Naive thymus-derived CD8-positive, alpha-beta T cell (primary cell): ENCODE measurements around the gene LRMDA. TPM values are rescaled to one million over a fixed set of nuclear protein-coding genes. Genes with fewer than 3 reads are reported as not detected.

Experiments
- ATAC-seq, 2 donors: fragments of 150-1000 bp; cut with Tn5 transposase in 1 of 2; sonication (Bioruptor Pico), chemical (Tn5 transposase) in 1 of 2; 1 replicate in 1 of 2; 2 replicates in 1 of 2; pipeline ENCODE4 v1.10.0; 2021; ENCODE audit warnings: mild to moderate bottlenecking in 2 of 2, moderate library complexity in 2 of 2
- POLR2A ChIA-PET: fragments of 350-600 bp; sonication (Branson Sonifier 250); formaldehyde crosslinking; loops from one replicate; lab custom pipeline; 2021; ENCODE audit warnings: antibody characterized with exemption; lab: Charles Lee
- DNase-seq, 10 donors: peaks; one replicate each; pipeline versions ENCODE4 v3.0.0 to v3.0.0-alpha.2; 2020 to 2022
- H3K27ac Mint-ChIP-seq, 10 donors: one replicate each; pipeline ENCODE4 v1.8.0; 2020 to 2022; ENCODE audit warnings: mild to moderate bottlenecking in 10 of 10, mixed read lengths in 10 of 10, moderate library complexity in 4 of 10, inconsistent platforms in 1 of 10
- H3K27me3 Mint-ChIP-seq, 5 donors: one replicate each; pipeline ENCODE4 v1.8.0; 2021 to 2022; ENCODE audit warnings: mixed read lengths in 5 of 5
- H3K36me3 Mint-ChIP-seq, 3 donors: one replicate each; pipeline ENCODE4 v1.8.0; 2020 to 2022; ENCODE audit warnings: mixed read lengths in 3 of 3, mild to moderate bottlenecking in 2 of 3, inconsistent platforms in 1 of 3
- H3K4me1 Mint-ChIP-seq, 4 donors: one replicate each; pipeline ENCODE4 v1.8.0; 2021 to 2022; ENCODE audit warnings: mixed read lengths in 4 of 4
- H3K4me3 Mint-ChIP-seq, 10 donors: one replicate each; pipeline ENCODE4 v1.8.0; 2020 to 2022; ENCODE audit warnings: mild to moderate bottlenecking in 10 of 10, mixed read lengths in 10 of 10, moderate library complexity in 6 of 10, inconsistent platforms in 1 of 10
- H3K9me3 Mint-ChIP-seq, 9 donors: one replicate each; pipeline ENCODE4 v1.8.0; 2020 to 2022; ENCODE audit warnings: mixed read lengths in 9 of 9, mild to moderate bottlenecking in 3 of 9, inconsistent platforms in 1 of 9, moderate library complexity in 1 of 9
- polyA plus RNA-seq, 3 donors: library from polyadenylated mRNA; unstranded; fragments of 300-500 nt; fragmentation: Illumina TruSeq; gene quantifications; one replicate each; pipeline ENCODE4 v1.2.3, GENCODE V29; 2021
- total RNA-seq, 8 experiments: library from RNA in 2 of 8; stranded (reverse) in 2 of 8; gene quantifications; one replicate each; pipeline ENCODE4 v1.2.3 and lab custom pipeline; 2021 to 2026

The LRMDA gene
- total and polyA plus RNA-seq, 5 experiments from 2014 or later = not detected

DNA sequence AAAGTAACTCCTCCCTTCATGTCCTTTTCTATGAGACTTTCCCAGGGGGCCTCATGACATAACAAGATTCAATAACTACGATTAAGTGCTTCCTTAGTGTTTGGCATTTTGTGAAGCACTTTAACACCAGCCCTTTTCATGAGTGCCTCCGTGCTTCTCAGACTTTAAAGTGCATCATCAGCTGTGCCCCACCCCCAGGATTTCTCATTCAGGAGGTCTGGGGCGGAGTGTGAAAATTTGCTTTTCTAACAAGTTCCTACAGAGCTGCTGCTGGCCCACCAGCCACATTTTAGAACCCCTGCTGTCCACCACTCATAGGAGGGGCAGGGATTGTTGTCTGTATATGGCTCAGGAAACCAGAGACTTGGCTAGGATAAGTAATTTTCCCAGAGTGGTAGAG is 445.3 kb downstream of the LRMDA start:
- DNase-seq (no peak), ATAC-seq (no peak)
- H3K27ac Mint-ChIP-seq = no peak overlapping the region
- H3K9me3 Mint-ChIP-seq = peaks cover 0 to 3% (median 0%) of the 10 kb centered on the region in 9 donors
- POLR2A ChIA-PET = no interaction called here
- no peaks in the 10 kb centered on the region for H3K36me3 Mint-ChIP-seq
- H3K4me3 Mint-ChIP-seq = no peak overlapping the region
- peaks cover 0 to 1% (median 0%) of the 10 kb centered on the region in 4 donors for H3K4me1 Mint-ChIP-seq
- peaks cover 0 to 27% (median 4%) of the 10 kb centered on the region in 5 donors for H3K27me3 Mint-ChIP-seq

DNA sequence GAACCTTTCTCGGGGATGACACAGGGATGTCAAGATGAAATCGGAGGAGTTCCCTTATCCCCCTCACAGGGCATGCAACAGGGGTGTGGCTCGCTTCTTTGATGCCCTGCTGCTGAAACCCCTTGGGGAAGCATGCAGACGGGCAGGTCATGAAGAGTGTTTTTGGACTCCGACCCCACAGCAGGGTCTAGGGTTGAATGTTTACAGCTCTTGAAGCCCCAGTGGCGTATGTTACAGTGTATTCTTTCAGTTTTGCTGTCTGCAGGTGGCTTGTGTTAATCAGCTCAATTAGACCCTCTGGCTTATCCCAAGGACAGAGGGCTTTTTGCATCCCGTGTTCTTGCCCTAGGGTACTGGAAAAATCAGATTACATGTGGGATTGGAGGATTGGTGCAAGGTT is 446.5 kb downstream of the LRMDA start:
- no peak for ATAC-seq
- Mint-ChIP-seq H3K27me3 (peaks cover 0 to 27% (median 3%) of the 10 kb centered on the region in 5 donors), H3K36me3 (no peaks in the 10 kb centered on the region)

DNA sequence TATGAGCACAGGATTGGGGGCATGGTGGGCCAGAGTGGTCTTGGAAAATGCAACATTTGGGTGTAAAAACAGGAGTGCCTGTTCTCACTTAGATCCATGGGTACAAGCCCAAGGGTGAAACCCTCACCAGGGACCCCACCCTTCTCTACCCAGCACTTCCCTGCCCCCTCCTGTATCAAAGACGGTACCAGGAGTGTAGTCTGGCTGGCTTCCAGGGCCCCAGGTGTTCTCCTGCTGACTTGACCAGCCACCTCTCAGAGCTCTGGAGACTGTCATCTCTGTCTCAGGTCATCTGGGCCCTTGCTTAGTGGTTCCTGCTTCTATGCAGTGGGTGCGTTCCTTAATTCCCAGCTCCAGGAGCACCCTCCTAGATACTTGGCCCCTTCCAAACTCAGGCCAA is 447.2 kb downstream of the LRMDA start:
- H3K4me3 Mint-ChIP-seq = no peak overlapping the region
- no peak for ATAC-seq
- H3K27ac Mint-ChIP-seq = no peak overlapping the region

More for the DNA sequence above, 446.5 kb downstream of the LRMDA start:
- DNase-seq = no peak
- peaks cover 0 to 1% (median 0%) of the 10 kb centered on the region in 4 donors for H3K4me1 Mint-ChIP-seq
- POLR2A ChIA-PET = no interaction called here
- no peak overlapping the region for H3K4me3 Mint-ChIP-seq
- H3K27ac Mint-ChIP-seq = peak overlapping the region in 1 of 10 donors; percentile 25
- peaks cover 0 to 3% (median 0%) of the 10 kb centered on the region in 9 donors for H3K9me3 Mint-ChIP-seq

DNA sequence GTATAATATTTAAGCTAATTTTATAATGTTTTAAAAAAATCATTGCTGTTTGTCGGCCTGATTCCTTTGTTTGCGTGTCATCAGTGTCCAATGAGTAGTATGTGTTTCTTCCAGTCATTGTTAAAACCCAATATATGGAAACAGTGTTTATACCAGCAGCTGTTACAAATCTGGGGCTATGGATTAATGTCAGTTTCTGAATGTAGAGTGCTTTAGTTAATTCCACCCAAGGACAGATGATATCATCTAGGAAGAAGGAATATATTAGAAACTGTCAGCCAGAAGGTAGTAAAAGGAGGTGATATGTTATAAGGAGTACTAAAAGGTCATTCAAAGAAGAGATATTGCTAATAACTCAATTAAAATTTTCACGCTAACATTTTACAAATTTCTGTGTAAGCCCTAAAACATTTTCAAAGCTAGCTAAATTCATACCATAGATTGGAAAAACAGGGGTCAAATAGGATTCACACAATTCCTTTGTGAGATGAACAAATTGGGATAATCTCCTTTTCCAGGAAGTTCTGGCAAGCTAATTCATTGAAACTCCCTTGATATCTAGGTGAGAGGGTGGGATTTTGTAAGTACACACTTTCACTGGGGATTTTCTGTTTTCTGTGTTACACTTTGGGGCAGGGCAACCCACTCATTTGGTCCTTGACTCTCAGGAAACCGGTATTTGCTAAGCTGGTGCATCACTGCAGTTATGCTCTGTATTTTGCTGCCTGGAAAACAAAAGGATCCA is 448.8 kb downstream of the LRMDA start:
- H3K27ac Mint-ChIP-seq = no peak overlapping the region
- POLR2A ChIA-PET = no interaction called here
- ATAC-seq = no peak
- peaks cover 0 to 1% (median 0%) of the 10 kb centered on the region in 4 donors for H3K4me1 Mint-ChIP-seq
- H3K9me3 Mint-ChIP-seq = peaks cover 0 to 3% (median 0%) of the 10 kb centered on the region in 9 donors
- DNase-seq = no peak
- H3K27me3 Mint-ChIP-seq = peaks cover 0 to 24% (median 3%) of the 10 kb centered on the region in 5 donors
- H3K4me3 Mint-ChIP-seq = no peak overlapping the region
- no peaks in the 10 kb centered on the region for H3K36me3 Mint-ChIP-seq

More for the DNA sequence above, 447.2 kb downstream of the LRMDA start:
- POLR2A ChIA-PET = no interaction called here
- H3K4me1 Mint-ChIP-seq = peaks cover 0 to 1% (median 0%) of the 10 kb centered on the region in 4 donors
- H3K9me3 Mint-ChIP-seq = peaks cover 0 to 3% (median 0%) of the 10 kb centered on the region in 9 donors
- no peaks in the 10 kb centered on the region for H3K36me3 Mint-ChIP-seq
- DNase-seq = no peak
- peaks cover 0 to 27% (median 3%) of the 10 kb centered on the region in 5 donors for H3K27me3 Mint-ChIP-seq

DNA sequence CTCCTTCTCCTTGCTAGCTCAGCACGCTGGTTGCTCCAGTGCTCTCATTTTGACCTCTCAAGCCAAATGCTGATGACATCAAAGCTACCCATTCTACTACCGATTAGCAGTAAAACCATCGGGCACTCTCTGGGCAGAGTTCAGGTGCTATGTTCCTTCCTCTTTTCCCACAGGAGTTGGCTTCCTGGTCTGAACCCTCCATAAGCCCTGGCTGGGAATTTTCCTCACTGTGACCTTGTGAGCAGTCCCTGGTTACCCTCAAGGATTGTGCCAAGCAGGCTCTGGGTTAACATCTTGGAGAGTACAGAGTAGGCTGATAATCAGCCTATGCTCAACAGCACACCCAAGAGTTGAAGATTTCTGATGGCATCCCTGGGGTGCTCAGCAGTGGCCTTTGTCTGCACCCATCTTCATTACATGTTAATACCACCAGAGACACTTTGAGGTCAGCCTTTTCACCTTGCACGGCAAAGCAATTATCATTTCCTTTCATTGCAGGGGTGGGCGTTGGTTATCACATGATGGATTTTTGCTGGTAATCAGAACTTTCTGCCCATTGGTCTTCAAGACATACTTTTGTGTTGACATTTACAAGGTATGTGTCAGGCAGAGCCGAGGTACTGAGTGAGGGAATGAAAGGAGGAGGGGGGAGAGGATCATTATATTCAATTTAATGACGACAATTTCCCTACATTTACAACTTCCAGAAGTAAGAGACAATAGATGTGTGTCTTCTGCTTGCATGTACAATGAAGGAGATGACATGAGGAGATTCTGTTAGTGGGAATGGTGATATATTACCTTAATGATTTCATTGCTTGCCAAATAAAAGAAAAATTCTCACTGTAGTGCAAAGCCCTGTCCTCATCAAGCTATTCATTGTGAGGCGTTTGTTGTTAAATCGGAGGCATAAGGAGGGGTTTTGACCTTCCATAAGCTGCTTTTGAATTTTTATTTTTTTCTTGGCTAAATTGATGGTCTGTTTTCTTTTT is 452.0 kb downstream of the LRMDA start:
- Mint-ChIP-seq H3K27me3 (peaks cover 0 to 9% (median 3%) of the 10 kb centered on the region in 5 donors), H3K9me3 (no peaks in the 10 kb centered on the region), H3K4me3 (no peak overlapping the region), H3K36me3 (no peaks in the 10 kb centered on the region), H3K4me1 (no peaks in the 10 kb centered on the region), H3K27ac (no peak overlapping the region)
- ATAC-seq (no peak), DNase-seq (no peak)
- POLR2A ChIA-PET = no interaction called here

DNA sequence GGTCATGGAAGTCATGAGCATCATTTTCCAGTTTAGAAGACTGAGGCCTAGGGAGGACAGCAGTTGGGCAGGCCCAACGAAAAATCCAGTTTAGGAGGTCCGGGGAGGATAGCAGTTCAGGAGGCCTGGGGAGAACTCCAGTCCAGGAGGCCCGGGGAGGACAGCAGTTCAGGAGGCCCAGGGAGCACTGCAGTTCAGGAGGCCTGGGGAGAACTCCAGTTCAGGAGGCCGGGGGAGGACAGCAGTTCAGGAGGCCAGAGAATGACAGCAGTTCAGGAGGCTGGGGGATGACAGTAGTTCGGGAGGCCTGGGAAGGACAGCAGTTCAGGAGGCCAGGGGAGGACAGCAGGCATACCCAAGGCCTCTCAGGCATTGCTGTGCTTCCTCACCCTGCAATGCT is 453.4 kb downstream of the LRMDA start:
- DNase-seq (no peak), ATAC-seq (peak in 1 of 2 donors; percentile 33)
- H3K9me3 Mint-ChIP-seq = no peaks in the 10 kb centered on the region
- H3K36me3 Mint-ChIP-seq = no peaks in the 10 kb centered on the region
- no peak overlapping the region for H3K27ac Mint-ChIP-seq
- H3K4me3 Mint-ChIP-seq = no peak overlapping the region
- H3K27me3 Mint-ChIP-seq = peaks cover 0 to 6% (median 0%) of the 10 kb centered on the region in 5 donors
- H3K4me1 Mint-ChIP-seq = no peaks in the 10 kb centered on the region
- POLR2A ChIA-PET = no interaction called here

DNA sequence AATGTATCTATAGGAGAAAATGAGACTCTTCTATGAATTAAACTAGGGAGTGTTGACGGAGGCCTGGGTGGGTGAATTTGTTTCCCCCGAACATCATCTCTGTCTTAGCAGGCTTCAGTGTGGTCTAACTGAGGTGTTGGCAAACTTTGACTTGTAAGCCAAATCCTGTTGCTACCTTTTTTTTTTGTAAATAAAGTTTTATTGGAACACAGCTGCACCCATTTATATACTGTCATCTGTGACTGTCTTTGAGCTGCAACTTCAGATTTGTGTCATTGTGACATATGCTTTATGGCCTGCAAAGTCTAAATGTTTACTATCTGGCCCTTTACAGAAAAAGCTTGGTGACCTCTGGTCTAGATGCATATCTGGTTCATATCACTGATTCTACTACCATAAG is 455.9 kb downstream of the LRMDA start:
- no peaks in the 10 kb centered on the region for H3K36me3 Mint-ChIP-seq
- peaks cover 0 to 12% (median 0%) of the 10 kb centered on the region in 9 donors for H3K9me3 Mint-ChIP-seq
- ATAC-seq (no peak), DNase-seq (no peak)
- POLR2A ChIA-PET = no interaction called here
- no peak overlapping the region for H3K27ac Mint-ChIP-seq
- no peak overlapping the region for H3K4me3 Mint-ChIP-seq
- no peaks in the 10 kb centered on the region for H3K4me1 Mint-ChIP-seq
- H3K27me3 Mint-ChIP-seq = peaks cover 0 to 15% (median 0%) of the 10 kb centered on the region in 5 donors

DNA sequence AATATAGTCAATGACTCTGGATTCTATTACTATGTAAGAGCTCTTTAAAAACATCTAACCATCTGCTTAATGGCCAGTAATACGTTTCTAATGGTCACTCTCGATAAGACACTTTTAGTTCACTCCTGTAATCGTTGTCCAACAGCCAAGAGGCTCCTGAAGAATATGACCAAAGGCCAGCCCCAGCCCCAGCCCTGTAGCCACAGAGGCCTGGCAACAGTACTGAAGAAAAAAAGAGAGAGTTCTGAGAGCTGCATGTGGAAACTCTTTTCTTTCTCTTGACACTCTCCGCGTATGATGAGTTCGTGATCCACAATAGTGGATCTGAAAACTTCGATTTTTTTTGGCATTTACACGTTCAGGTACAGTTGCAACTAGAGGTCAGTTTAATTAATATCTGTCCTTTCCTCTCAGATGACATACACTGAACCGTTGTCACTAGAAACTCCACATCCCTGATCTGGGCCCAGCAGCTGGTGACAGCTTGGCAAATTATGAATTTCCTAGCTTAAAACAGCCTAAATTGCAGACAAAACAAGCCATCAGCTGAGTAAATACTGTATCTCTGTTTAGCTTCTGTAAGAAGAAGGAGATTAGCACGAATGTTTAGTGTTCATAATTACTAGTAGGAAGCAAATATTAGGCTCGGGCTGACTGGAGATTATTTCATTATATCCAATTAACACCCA is 456.7 kb downstream of the LRMDA start:
- peaks cover 0 to 15% (median 1%) of the 10 kb centered on the region in 5 donors for H3K27me3 Mint-ChIP-seq
- DNase-seq (no peak), ATAC-seq (no peak)
- H3K9me3 Mint-ChIP-seq = peaks cover 0 to 12% (median 0%) of the 10 kb centered on the region in 9 donors
- H3K36me3 Mint-ChIP-seq = no peaks in the 10 kb centered on the region
- no peak overlapping the region for H3K27ac Mint-ChIP-seq
- H3K4me1 Mint-ChIP-seq = no peaks in the 10 kb centered on the region
- POLR2A ChIA-PET = no interaction called here
- H3K4me3 Mint-ChIP-seq = no peak overlapping the region

DNA sequence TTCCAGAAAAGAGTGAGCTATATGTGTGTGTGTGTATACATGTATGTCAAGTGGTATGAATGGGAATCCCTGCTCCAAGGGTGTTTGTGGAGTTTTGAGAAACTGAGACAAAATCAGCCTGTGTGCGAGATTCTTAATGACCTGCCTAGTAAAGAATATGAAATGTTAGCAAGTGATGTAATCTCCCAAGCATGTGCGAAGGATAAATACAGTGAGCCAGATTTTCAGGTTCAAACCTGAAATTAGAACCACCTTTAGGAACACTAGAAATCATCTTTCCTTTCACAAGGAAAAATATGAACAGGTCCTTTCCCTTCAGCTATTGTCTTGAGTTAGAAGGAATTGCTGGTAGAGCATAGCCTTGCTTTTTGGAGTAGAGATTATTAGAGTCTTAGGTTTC is 457.6 kb downstream of the LRMDA start:
- POLR2A ChIA-PET = no interaction called here

DNA sequence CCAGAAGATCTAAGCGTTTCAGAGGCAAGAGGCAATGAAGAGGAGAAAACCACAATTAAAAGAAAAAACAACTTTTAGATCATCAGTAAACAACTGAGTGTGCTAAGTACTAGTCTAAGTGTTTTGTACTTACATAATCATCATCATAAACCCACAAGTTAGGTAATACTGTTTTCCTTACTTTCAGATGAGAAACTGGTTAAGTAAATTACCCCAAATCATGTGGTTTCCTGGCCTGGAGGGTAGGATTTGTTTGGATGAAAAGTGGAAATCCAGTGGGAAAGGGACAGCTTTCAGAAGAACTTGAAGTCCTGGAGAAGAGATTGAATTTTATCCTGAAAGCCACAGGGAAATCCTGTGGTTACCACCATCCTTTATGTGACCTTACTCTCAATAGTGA is 463.3 kb downstream of the LRMDA start:
- Mint-ChIP-seq H3K27ac (no peak overlapping the region), H3K9me3 (peaks cover 0 to 12% (median 0%) of the 10 kb centered on the region in 9 donors), H3K36me3 (no peaks in the 10 kb centered on the region), H3K4me3 (no peak overlapping the region), H3K27me3 (peaks cover 0 to 9% (median 3%) of the 10 kb centered on the region in 5 donors), H3K4me1 (no peaks in the 10 kb centered on the region)
- ATAC-seq (no peak), DNase-seq (no peak)
- POLR2A ChIA-PET = no interaction called here

More for the DNA sequence above, 457.6 kb downstream of the LRMDA start:
- Mint-ChIP-seq H3K36me3 (no peaks in the 10 kb centered on the region), H3K4me1 (no peaks in the 10 kb centered on the region), H3K4me3 (no peak overlapping the region), H3K27me3 (peaks cover 0 to 15% (median 3%) of the 10 kb centered on the region in 5 donors), H3K27ac (no peak overlapping the region), H3K9me3 (peaks cover 0 to 12% (median 0%) of the 10 kb centered on the region in 9 donors)
- DNase-seq (no peak), ATAC-seq (no peak)

DNA sequence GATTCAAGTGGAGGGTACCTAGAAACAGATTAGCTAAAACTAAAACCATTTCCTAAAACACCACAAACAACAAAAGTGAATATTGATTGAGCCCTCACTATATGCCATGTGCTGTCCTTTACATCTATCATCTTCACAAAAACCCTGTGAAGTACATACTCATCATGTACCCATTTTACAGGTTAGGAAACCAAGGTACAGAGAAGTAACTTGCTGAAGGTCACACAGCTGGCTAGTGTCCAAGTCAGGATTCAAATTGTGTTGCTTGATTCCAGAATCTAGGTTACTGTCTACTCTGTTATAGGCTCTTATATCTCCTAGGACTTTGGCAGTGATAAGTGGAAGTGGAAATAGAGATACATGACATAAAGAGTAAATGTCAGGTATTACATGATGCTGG is 463.8 kb downstream of the LRMDA start:
- H3K4me1 Mint-ChIP-seq = no peaks in the 10 kb centered on the region
- peaks cover 0 to 4% (median 3%) of the 10 kb centered on the region in 5 donors for H3K27me3 Mint-ChIP-seq
- no peak overlapping the region for H3K27ac Mint-ChIP-seq
- ATAC-seq (no peak), DNase-seq (no peak)
- POLR2A ChIA-PET = no interaction called here
- no peak overlapping the region for H3K4me3 Mint-ChIP-seq
- H3K36me3 Mint-ChIP-seq = no peaks in the 10 kb centered on the region
- peaks cover 0 to 12% (median 0%) of the 10 kb centered on the region in 9 donors for H3K9me3 Mint-ChIP-seq

DNA sequence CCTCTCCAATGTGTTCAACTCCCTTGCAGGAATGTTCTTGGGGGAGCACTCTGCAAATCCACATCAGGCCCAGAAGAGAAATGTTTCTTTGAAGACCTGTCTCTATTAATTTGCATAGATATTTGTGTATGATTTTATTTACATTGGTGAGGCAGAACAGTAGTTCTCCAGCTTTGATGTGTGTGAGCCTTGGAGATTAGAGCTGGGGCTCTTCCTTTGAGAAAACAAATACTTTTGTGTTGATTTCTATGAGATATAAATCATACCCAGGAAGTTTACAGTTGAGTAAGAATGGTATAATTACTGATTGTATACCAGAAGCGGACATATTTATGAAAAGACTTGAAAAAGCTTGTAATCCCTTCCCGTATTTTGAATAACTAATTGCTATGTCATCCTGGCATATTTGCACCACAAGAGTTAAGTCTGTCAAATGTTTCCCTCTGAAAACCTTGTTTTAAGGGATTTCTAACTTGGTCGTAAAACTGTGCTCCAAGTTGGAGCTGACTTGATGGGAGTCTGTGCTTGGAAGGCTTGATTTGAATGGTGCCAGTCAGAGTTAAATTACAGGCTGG is 468.5 kb downstream of the LRMDA start:
- Mint-ChIP-seq H3K36me3 (no peaks in the 10 kb centered on the region), H3K4me1 (peaks cover 0 to 4% (median 0%) of the 10 kb centered on the region in 4 donors), H3K9me3 (no peaks in the 10 kb centered on the region), H3K27ac (no peak overlapping the region), H3K4me3 (no peak overlapping the region), H3K27me3 (peaks cover 0 to 12% (median 9%) of the 10 kb centered on the region in 5 donors)
- DNase-seq (no peak), ATAC-seq (no peak)
- POLR2A ChIA-PET = no interaction called here
